Hepatocyte (in vitro differentiated cells): Measurements from ENCODE around the gene INSIG1. TPM values are rescaled to one million over a fixed set of nuclear protein-coding genes. Genes with fewer than 3 reads are reported as not detected.

ENCODE experiments used
- DNase-seq: peaks from one replicate; pipeline ENCODE4 v3.0.0-alpha.2; 2016; ENCODE audit warnings: low spot score
- H2AFZ ChIP-seq: fragments of 200-600 bp; sonication (generic); 2 replicates; pipeline ENCODE4 v1.6.0; 2016; ENCODE audit warnings: antibody characterized with exemption, mild to moderate bottlenecking
- H3K27ac ChIP-seq: fragments of 200-600 bp; sonication (generic); 2 replicates; pipeline ENCODE4 v1.5.1; 2016; ENCODE audit warnings: mild to moderate bottlenecking
- H3K27me3 ChIP-seq: fragments of 200-600 bp; sonication (generic); 2 replicates; pipeline ENCODE4 v1.6.1; 2016
- H3K36me3 ChIP-seq: fragments of 200-600 bp; sonication (generic); replicated peaks from 2 replicates; pipeline ENCODE4 v1.5.1; 2016; ENCODE audit warnings: low read depth; ENCODE audit not compliant: insufficient read depth
- H3K4me1 ChIP-seq: fragments of 200-600 bp; sonication (generic); 2 replicates; pipeline ENCODE4 v1.5.1; 2016; ENCODE audit warnings: mild to moderate bottlenecking, moderate library complexity; ENCODE audit not compliant: insufficient read depth
- H3K4me2 ChIP-seq: fragments of 200-600 bp; sonication (generic); 2 replicates; pipeline ENCODE4 v1.6.0; 2016
- H3K4me3 ChIP-seq: fragments of 200-600 bp; sonication (generic); 2 replicates; pipeline ENCODE4 v1.5.1; 2016; ENCODE audit warnings: mild to moderate bottlenecking
- H3K79me2 ChIP-seq: fragments of 200-600 bp; sonication (generic); 2 replicates; pipeline ENCODE4 v1.6.0; 2017; ENCODE audit warnings: mild to moderate bottlenecking
- H3K9me2 ChIP-seq: fragments of 200-600 bp; sonication (generic); replicated peaks from 2 replicates; pipeline ENCODE4 v1.6.0; 2017; ENCODE audit warnings: mild to moderate bottlenecking; ENCODE audit not compliant: insufficient read depth
- H3K9me3 ChIP-seq: fragments of 200-600 bp; sonication (generic); 2 replicates; pipeline ENCODE4 v1.5.1; 2016; ENCODE audit warnings: low read depth, mild to moderate bottlenecking
- H4K20me1 ChIP-seq: fragments of 200-600 bp; sonication (generic); 2 replicates; pipeline ENCODE4 v1.6.0; 2016; ENCODE audit warnings: mild to moderate bottlenecking; ENCODE audit not compliant: insufficient read depth, poor library complexity, severe bottlenecking
- CTCF ChIP-seq: fragments of 200-600 bp; sonication (generic); IDR thresholded peaks from 2 replicates; pipeline ENCODE4 v1.5.1; 2016; ENCODE audit warnings: antibody characterized with exemption, mild to moderate bottlenecking; ENCODE audit not compliant: poor library complexity
- EZH2 ChIP-seq: fragments of 200-600 bp; sonication (generic); IDR thresholded peaks from 2 replicates; pipeline ENCODE4 v1.6.1; 2016; ENCODE audit warnings: antibody characterized with exemption, mild to moderate bottlenecking, borderline replicate concordance
- EZH2phosphoT487 ChIP-seq: fragments of 200-600 bp; sonication (generic); IDR thresholded peaks from one replicate; pipeline ENCODE4 v1.6.1; 2018; ENCODE audit warnings: antibody characterized with exemption, mild to moderate bottlenecking, low read depth, moderate library complexity; ENCODE audit not compliant: unreplicated experiment, severe bottlenecking
- WGBS: methylation state at CpG from one replicate; pipeline ENCODE4 v1.1.6; 2016; ENCODE audit warnings: low lambda C conversion rate; ENCODE audit errors: missing lambda C conversion rate; 5-methylcytosine and 5-hydroxymethylcytosine counted together
- polyA plus RNA-seq: library from polyadenylated mRNA; unstranded; fragments of >200 nt; fragmentation: Nextera tagmentation; extraction: Ambion mirVana; gene quantifications from 2 replicates; pipeline ENCODE4 v1.2.1, GENCODE V29; 2016
- total RNA-seq: library from RNA; depleted of rRNA; stranded (reverse); fragments of >200 nt; gene quantifications from 2 replicates; pipeline ENCODE4 v1.2.3, GENCODE V29; 2014

INSIG1 gene
- total and polyA plus RNA-seq, 2 experiments from 2014 or later = 196 to 305 TPM

GRCh38 chr7:155345490-155345889 lies 47.8 kb downstream of the INSIG1 start:
- no peaks in the 10 kb centered on the region for H3K36me3 ChIP-seq
- H3K9me3 ChIP-seq = no peaks in the 10 kb centered on the region
- no peak overlapping the region for H3K4me3 ChIP-seq
- TF ChIP-seq CTCF = no peak
- no peak for TF ChIP-seq EZH2
- no peak for TF ChIP-seq EZH2phosphoT487
- H3K27ac ChIP-seq = no peak overlapping the region
- H2AFZ ChIP-seq = no peak overlapping the region
- 72% methylated on average over 2 of the region's 2 CpGs for WGBS
- H3K9me2 ChIP-seq = no peaks in the 10 kb centered on the region
- no peaks in the 10 kb centered on the region for H4K20me1 ChIP-seq
- peak overlapping the region; percentile 97 for H3K4me2 ChIP-seq
- peaks cover 6% of the 10 kb centered on the region for H3K4me1 ChIP-seq
- no peaks in the 10 kb centered on the region for H3K79me2 ChIP-seq
- peaks cover 11% of the 10 kb centered on the region for H3K27me3 ChIP-seq
- DNase-seq = no peak

DNA sequence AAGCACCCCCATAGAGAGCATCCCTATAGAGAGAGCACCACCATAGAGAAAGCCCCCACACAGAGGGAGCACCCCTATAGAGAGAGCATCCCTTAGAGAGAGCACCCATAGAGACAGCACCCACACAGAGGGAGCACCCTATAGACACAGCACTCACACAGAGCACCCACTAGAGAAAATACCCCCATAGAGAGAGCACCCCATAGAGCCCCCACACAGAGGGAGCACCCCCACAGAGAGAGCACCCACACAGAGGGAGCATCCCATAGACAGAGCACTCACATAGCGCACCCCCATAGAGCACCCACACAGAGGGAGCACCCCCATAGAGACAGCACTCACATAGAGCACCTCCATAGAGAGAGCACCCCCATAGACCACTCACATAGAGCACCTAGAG lies 48.6 kb downstream of the INSIG1 start:
- no peak overlapping the region for H3K4me3 ChIP-seq
- H3K4me1 ChIP-seq = peaks cover 6% of the 10 kb centered on the region
- H4K20me1 ChIP-seq = no peaks in the 10 kb centered on the region
- TF ChIP-seq EZH2phosphoT487 (no peak), CTCF (no peak), EZH2 (no peak)
- peaks cover 11% of the 10 kb centered on the region for H3K27me3 ChIP-seq
- H3K36me3 ChIP-seq = no peaks in the 10 kb centered on the region
- DNase-seq = no peak
- WGBS = 83% methylated on average over 1 of the region's 1 CpG
- H3K9me3 ChIP-seq = no peaks in the 10 kb centered on the region
- H3K27ac ChIP-seq = no peak overlapping the region
- no peak overlapping the region for H3K4me2 ChIP-seq
- no peaks in the 10 kb centered on the region for H3K79me2 ChIP-seq
- H2AFZ ChIP-seq = no peak overlapping the region
- no peaks in the 10 kb centered on the region for H3K9me2 ChIP-seq

- 75% methylated on average over 2 of the region's 2 CpGs for WGBS
- H3K79me2 ChIP-seq = no peaks in the 10 kb centered on the region
- no peak for TF ChIP-seq CTCF
- no peak for TF ChIP-seq EZH2phosphoT487
- no peak for TF ChIP-seq EZH2
- no peaks in the 10 kb centered on the region for H3K9me3 ChIP-seq
- H3K9me2 ChIP-seq = no peaks in the 10 kb centered on the region
- H3K36me3 ChIP-seq = no peaks in the 10 kb centered on the region
- DNase-seq = no peak
- H3K27ac ChIP-seq = no peak overlapping the region
- no peaks in the 10 kb centered on the region for H4K20me1 ChIP-seq
- H3K27me3 ChIP-seq = peaks cover 16% of the 10 kb centered on the region
- H2AFZ ChIP-seq = no peak overlapping the region
- H3K4me3 ChIP-seq = no peak overlapping the region
- H3K4me2 ChIP-seq = no peak overlapping the region
- H3K4me1 ChIP-seq = peaks cover 6% of the 10 kb centered on the region
Measured at GRCh38 chr7:155348806-155349205, 51.1 kb downstream of the INSIG1 start.
